ENCODE measurements around the gene ARL14. TPM values are rescaled to one million over a fixed set of nuclear protein-coding genes. Genes with fewer than 3 reads are reported as not detected.

ARL14 gene
- total RNA-seq, 1 experiment from 2014 or later, result not detected

DNA sequence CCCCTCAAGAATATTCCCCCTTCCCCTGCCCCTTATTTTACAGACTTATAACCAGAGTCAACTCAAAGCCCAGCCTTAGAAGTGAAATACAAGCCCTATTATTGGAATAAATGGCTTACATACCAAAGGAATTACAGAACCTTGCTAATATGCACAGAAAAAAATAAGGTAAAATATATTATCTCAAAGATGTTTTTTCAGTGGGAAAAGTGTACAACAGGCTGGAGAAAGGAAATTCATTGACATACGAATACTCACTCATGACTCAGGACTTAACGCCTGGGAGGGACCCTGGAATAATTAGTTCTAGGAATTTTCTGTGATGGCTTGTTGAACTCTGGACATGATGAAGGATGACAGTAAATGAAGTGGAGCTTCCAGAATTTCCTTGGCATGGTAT is 27.0 kb downstream of the ARL14 start (continued):
- TF ChIP-seq, protein P1, sequence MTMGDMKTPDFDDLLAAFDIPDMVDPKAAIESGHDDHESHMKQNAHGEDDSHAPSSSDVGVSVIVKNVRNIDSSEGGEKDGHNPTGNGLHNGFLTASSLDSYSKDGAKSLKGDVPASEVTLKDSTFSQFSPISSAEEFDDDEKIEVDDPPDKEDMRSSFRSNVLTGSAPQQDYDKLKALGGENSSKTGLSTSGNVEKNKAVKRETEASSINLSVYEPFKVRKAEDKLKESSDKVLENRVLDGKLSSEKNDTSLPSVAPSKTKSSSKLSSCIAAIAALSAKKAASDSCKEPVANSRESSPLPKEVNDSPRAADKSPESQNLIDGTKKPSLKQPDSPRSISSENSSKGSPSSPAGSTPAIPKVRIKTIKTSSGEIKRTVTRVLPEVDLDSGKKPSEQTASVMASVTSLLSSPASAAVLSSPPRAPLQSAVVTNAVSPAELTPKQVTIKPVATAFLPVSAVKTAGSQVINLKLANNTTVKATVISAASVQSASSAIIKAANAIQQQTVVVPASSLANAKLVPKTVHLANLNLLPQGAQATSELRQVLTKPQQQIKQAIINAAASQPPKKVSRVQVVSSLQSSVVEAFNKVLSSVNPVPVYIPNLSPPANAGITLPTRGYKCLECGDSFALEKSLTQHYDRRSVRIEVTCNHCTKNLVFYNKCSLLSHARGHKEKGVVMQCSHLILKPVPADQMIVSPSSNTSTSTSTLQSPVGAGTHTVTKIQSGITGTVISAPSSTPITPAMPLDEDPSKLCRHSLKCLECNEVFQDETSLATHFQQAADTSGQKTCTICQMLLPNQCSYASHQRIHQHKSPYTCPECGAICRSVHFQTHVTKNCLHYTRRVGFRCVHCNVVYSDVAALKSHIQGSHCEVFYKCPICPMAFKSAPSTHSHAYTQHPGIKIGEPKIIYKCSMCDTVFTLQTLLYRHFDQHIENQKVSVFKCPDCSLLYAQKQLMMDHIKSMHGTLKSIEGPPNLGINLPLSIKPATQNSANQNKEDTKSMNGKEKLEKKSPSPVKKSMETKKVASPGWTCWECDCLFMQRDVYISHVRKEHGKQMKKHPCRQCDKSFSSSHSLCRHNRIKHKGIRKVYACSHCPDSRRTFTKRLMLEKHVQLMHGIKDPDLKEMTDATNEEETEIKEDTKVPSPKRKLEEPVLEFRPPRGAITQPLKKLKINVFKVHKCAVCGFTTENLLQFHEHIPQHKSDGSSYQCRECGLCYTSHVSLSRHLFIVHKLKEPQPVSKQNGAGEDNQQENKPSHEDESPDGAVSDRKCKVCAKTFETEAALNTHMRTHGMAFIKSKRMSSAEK (CRISPR knock-in tag; IDR thresholded peaks at IDR 0.05; ENCODE audit: borderline replicate concordance), result no peak
- TF ChIP-seq MYBL2 (CRISPR knock-in tag; IDR thresholded peaks at IDR 0.05) (no peak), RELA (CRISPR knock-in tag; IDR thresholded peaks at IDR 0.05; ENCODE audit: borderline replicate concordance) (no peak), NR2C2 (CRISPR knock-in tag; IDR thresholded peaks at IDR 0.05) (no peak), ZBTB21 (CRISPR knock-in tag; IDR thresholded peaks at IDR 0.05; ENCODE audit: borderline replicate concordance) (no peak), NR3C1 (CRISPR knock-in tag; conservative IDR thresholded peaks at IDR 0.05; ENCODE audit: low read depth) (no peak), ZNF512 (CRISPR knock-in tag; IDR thresholded peaks at IDR 0.05; ENCODE audit: borderline replicate concordance) (no peak), SOX15 (CRISPR knock-in tag; IDR thresholded peaks at IDR 0.05) (no peak), NR1H2 (CRISPR knock-in tag; IDR thresholded peaks at IDR 0.05) (no peak)
- TF ChIP-seq, protein P2, sequence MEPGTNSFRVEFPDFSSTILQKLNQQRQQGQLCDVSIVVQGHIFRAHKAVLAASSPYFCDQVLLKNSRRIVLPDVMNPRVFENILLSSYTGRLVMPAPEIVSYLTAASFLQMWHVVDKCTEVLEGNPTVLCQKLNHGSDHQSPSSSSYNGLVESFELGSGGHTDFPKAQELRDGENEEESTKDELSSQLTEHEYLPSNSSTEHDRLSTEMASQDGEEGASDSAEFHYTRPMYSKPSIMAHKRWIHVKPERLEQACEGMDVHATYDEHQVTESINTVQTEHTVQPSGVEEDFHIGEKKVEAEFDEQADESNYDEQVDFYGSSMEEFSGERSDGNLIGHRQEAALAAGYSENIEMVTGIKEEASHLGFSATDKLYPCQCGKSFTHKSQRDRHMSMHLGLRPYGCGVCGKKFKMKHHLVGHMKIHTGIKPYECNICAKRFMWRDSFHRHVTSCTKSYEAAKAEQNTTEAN (CRISPR knock-in tag; IDR thresholded peaks at IDR 0.05), result no peak

DNA sequence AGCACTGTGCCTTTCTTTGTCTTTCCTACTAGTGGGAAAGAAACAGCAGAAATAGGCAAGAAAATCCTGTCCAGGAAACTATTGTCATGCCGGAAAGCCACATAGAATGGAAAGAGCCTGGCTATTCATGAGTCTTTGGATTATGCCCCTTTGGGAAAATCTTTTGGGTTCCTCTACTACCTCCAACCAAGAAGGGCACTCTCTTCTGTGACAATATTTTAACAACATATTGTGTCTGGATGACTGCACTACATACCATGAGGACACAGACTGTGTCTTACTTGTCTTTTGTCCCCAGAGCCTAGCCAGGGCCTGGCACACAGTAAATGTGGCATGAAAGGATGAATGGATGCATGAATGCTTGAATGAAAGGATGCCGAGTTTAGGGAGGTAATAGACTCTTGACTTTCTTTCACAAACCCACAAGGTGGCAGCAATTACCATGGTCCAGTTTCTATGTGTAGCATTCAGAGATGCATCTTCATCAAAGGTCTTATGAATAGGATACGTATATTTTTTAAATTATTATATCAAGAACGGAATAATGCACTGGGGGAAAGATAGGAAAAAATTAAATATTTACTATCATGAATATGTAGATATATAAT is 30.3 kb downstream of the ARL14 start:
- Mint-ChIP-seq H3K36me3 (no peaks in the 10 kb centered on the region), H3K9me3 (no peaks in the 10 kb centered on the region), H3K27me3 (ENCODE audit: low read depth) (peaks cover 5% of the 10 kb centered on the region; the same call in 1 of the 2 replicates), H3K4me3 (no peak overlapping the region), H3K27ac (no peak overlapping the region), H3K4me1 (peaks cover 16% of the 10 kb centered on the region)
- ChIA-PET POLR2A (no interaction called here), CTCF (interaction anchor here (1.4 kb wide), 1 partner anchor 234 kb away, joined by 5 read pairs; no protein-coding TSS in a partner anchor)
- DNase-seq (ENCODE audit: low spot score) (no peak), ATAC-seq (peak; percentile 70)
- TF ChIP-seq FOXK1 (CRISPR knock-in tag; IDR thresholded peaks at IDR 0.05) (no peak), SOX15 (CRISPR knock-in tag; IDR thresholded peaks at IDR 0.05) (no peak), SP1 (CRISPR knock-in tag; conservative IDR thresholded peaks at IDR 0.05) (no peak), IRF2 (CRISPR knock-in tag; IDR thresholded peaks at IDR 0.05; ENCODE audit: borderline replicate concordance, low read depth) (no peak), ZNF219 (CRISPR knock-in tag; IDR thresholded peaks at IDR 0.05; ENCODE audit: borderline replicate concordance) (no peak), ETV6 (CRISPR knock-in tag; IDR thresholded peaks at IDR 0.05) (no peak), ZNF281 (CRISPR knock-in tag; IDR thresholded peaks at IDR 0.05) (no peak), FOXJ3 (CRISPR knock-in tag; IDR thresholded peaks at IDR 0.05; ENCODE audit: borderline replicate concordance) (no peak), NR2C2 (CRISPR knock-in tag; IDR thresholded peaks at IDR 0.05) (no peak)
- TF ChIP-seq, protein P3, sequence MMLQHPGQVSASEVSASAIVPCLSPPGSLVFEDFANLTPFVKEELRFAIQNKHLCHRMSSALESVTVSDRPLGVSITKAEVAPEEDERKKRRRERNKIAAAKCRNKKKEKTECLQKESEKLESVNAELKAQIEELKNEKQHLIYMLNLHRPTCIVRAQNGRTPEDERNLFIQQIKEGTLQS (CRISPR knock-in tag; conservative IDR thresholded peaks at IDR 0.05), result no peak
- TF ChIP-seq, protein P4, sequence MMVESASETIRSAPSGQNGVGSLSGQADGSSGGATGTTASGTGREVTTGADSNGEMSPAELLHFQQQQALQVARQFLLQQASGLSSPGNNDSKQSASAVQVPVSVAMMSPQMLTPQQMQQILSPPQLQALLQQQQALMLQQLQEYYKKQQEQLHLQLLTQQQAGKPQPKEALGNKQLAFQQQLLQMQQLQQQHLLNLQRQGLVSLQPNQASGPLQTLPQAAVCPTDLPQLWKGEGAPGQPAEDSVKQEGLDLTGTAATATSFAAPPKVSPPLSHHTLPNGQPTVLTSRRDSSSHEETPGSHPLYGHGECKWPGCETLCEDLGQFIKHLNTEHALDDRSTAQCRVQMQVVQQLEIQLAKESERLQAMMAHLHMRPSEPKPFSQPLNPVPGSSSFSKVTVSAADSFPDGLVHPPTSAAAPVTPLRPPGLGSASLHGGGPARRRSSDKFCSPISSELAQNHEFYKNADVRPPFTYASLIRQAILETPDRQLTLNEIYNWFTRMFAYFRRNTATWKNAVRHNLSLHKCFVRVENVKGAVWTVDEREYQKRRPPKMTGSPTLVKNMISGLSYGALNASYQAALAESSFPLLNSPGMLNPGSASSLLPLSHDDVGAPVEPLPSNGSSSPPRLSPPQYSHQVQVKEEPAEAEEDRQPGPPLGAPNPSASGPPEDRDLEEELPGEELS (CRISPR knock-in tag; IDR thresholded peaks at IDR 0.05), result no peak
- TF ChIP-seq, protein P5, sequence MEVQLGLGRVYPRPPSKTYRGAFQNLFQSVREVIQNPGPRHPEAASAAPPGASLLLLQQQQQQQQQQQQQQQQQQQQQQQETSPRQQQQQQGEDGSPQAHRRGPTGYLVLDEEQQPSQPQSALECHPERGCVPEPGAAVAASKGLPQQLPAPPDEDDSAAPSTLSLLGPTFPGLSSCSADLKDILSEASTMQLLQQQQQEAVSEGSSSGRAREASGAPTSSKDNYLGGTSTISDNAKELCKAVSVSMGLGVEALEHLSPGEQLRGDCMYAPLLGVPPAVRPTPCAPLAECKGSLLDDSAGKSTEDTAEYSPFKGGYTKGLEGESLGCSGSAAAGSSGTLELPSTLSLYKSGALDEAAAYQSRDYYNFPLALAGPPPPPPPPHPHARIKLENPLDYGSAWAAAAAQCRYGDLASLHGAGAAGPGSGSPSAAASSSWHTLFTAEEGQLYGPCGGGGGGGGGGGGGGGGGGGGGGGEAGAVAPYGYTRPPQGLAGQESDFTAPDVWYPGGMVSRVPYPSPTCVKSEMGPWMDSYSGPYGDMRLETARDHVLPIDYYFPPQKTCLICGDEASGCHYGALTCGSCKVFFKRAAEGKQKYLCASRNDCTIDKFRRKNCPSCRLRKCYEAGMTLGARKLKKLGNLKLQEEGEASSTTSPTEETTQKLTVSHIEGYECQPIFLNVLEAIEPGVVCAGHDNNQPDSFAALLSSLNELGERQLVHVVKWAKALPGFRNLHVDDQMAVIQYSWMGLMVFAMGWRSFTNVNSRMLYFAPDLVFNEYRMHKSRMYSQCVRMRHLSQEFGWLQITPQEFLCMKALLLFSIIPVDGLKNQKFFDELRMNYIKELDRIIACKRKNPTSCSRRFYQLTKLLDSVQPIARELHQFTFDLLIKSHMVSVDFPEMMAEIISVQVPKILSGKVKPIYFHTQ (CRISPR knock-in tag; IDR thresholded peaks at IDR 0.05), result no peak
